ENCODE data around the gene TEX261.

Gene TEX261

DNA sequence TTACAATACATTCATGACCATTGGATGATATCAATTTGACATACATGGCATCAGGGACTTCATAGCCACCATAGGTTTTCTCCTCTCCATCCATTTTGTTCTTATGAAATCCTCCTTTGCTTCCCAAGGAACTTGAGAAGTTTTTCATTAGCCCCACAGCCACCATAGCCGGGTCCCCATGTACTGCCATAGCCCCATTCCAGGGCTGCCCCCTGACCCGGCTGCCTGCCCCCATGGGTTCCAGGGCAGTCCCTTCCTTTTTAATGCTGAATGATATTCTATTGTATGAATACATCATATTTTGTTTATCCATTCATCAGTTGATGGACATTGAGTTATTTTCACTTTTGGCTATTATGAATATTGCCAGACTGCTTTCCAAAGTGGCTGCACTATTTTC lies 38.5 kb downstream of the TEX261 start:
- DNase-seq = no peak

GRCh38 chr2:70954886-70955285 lies 39.8 kb downstream of the TEX261 start:
- DNase-seq = no peak

- no peak for DNase-seq
These were observed 45.6 kb downstream of the TEX261 start for GRCh38 chr2:70949086-70949485.

GRCh38 chr2:70948337-70949003 lies 46.2 kb downstream of the TEX261 start:
- peak; percentile 73 for DNase-seq

GRCh38 chr2:70947556-70948184 lies 47.0 kb downstream of the TEX261 start:
- DNase-seq = no peak

- DNase-seq = peak; percentile 56
These were observed 47.7 kb downstream of the TEX261 start for GRCh38 chr2:70946832-70947442.

DNA sequence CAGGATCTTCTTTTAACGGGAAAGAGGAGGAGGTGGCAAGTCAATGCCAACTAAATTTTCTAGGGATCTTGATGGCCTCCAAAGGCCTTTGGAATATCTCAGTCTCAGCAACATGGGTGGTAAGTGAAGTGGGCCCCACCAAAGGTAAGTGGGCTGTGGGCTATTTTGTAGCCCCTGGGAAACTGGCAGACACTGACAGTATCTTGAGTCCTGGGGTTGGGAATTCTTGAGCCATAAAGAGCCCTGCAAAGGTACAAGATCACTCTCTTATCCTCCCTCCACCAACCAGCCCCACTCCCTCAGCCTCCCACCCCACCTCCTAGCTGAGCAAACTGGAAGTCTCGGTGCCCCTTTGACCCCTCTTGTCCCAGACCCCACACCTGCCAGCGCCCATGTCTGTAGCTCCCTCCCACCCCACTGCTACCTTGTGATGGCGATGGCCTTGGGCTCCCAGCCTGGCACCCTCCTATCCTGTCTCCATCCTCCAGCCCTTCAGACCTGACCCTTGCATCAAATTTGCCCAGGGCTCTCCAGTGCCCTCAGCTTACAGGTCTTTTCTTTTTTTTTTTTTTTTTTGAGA lies 50.5 kb downstream of the TEX261 start:
- no peak for DNase-seq

DNA sequence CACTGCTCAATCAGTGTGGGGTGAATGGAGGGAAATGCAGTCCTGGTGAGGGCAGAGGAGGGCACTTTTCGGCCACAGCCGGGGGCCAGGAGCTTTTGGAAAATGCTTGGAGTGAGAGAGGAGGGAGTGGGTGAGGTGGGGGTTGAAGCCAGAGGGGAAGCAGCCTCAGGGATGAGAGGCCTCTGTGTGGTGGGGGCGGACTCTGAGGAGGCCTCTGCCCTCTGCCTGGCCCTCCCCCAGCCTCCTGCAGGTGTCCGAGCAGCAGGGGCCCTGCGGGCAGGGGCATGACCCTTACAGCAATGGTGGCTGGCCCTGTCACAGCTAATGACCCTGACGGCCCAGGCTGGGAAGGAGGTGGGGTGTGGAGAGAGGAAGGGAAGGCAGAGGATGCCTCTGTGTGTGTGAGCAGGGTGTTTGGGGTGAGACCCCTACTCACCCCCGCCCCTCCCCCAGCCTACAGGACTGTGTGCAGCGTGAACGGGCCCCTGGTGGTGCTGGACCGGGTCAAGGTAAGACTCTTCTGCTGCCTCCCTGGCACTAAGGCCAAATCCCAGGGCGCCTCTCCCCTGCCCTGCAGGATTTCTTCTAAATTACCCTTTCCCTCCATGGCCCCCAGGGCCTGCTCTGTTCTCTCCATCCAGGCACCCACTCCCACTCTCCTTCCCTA lies 51.3 kb downstream of the TEX261 start:
- no peak for DNase-seq

- DNase-seq = no peak
These were observed 52.1 kb downstream of the TEX261 start for GRCh38 chr2:70942396-70943204.

DNA sequence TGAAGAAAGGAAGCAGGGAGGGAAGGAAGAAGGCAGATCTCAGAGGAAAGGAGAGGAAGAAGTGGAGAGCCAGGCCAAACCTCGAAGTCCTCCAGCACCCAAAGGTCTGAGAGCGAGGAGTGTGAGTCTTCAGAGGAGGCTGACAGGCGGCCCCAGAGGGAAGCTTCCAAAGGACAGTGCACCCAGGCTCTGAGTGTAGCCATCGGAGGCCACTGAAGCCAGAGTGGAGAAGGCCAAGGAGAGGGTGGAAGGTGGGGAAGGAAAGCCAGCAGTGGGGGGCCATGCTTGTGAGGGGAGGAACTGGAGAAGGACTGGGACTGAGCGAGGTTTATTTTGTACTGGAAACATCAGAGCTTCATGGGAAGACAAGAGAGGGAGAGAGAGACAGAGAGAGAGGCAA lies 53.0 kb downstream of the TEX261 start:
- DNase-seq = no peak

DNA sequence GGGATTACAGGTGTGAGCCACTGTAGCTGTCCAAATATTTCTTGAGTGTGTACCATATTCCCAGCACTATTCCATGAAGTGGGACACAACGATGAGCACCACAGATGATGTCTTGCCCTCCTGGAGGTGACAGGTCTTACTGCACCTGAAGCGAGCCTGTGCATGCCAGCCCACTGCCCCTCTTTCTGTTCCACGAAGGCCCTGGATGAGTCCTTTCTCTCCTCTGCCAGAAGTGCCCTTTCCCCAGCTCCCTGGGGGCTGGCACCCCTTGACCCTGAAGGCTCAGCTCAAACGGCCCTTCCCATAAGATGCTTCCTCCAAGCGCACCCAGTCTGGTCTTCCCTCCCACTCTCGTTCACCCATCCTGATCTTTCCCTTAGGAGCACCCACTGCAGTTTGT lies 53.5 kb downstream of the TEX261 start:
- no peak for DNase-seq

DNA sequence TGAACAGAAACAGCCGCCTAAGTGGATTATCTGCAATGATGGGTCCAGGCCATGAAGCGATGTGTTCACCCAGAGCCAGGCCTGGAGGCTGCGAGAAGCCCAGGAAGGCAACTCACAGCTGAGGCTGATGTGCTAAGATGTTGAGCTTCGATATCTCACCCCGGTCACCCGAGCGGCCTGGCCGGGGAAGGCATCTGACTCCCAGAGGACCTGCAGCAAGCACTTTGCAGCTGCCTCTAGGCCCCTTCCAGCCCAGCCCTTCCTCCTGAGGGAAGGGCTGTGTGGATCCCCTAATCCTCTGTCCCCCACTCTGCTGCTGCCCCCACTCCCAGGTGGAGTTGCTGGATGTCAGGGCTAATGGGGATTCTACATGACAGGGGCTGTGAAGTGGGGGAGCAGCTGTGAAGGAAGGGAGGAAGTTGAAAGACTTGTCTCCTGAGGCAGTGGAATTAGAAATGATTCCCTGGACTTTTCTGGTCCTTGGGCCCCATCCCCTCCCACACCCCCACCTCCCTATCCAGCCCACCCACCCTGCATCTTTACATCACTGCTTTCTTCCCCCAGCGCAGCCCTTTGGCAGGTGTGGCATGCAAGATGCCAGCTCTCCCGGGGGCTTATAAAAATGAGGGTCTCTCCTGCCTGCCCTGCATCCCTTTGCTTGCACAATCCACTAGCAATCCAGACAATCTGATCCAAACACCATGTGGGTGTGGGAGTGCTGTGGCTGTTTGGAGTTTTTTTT lies 54.7 kb downstream of the TEX261 start:
- no peak for DNase-seq

DNA sequence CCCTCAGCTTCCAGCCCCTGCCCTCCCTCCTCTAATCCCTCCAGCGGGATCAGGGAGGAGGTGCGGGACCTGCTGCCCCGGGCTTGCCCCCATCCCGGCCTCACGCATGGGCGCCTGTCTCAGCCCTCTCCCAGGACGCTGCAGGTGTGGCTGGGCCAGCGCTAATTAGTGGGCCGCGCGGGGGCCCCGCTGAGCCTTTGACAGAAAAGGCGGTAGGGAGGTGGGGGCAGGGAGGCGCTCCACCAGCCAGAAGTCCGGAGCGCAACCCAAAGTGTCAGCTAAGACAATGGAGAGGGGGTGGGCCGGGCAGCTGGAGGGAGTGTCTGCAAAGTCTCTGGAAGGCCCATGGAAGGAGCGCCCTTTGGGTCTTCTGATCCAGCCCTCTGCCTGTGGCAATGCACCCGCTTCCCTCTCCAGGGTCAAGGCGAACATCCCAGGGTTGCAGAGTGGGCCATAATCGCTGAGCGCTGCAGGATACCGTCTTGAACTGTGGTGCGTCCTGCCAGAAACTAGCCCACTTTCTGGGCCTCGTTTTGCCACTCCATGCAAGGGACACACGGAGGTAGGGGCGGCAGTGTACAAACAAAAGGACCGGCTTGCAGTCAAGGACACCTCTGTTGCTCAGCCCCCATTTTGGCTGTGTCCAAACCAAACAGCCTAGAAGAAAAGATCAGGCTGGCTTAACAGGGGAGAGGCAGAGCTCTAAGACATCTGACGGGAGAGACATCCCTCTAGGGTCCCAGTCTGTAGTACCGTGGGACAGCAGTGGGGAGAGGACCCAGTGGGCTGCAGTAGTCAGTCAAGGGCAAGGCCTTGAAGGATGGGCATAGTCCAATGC lies 55.5 kb downstream of the TEX261 start:
- DNase-seq = no peak

DNA sequence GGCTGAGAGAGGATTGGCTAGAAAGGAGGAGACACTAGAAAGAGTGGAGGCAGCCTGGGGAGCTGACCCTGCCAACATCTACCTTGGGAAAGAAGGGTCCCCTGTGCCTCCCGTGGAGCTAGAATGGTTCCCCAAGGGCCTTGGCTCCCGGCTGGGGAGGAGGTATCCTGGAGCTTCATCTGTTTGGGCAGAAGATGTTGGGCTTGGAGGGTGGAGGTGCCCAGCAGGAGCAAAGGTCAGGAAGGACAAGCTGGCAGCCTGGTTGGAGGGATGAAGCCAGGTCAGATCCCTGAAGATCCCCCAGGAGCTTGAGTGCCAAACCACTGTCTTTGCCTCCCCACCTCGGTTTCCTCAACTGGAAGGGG lies 56.1 kb downstream of the TEX261 start:
- DNase-seq = no peak

DNA sequence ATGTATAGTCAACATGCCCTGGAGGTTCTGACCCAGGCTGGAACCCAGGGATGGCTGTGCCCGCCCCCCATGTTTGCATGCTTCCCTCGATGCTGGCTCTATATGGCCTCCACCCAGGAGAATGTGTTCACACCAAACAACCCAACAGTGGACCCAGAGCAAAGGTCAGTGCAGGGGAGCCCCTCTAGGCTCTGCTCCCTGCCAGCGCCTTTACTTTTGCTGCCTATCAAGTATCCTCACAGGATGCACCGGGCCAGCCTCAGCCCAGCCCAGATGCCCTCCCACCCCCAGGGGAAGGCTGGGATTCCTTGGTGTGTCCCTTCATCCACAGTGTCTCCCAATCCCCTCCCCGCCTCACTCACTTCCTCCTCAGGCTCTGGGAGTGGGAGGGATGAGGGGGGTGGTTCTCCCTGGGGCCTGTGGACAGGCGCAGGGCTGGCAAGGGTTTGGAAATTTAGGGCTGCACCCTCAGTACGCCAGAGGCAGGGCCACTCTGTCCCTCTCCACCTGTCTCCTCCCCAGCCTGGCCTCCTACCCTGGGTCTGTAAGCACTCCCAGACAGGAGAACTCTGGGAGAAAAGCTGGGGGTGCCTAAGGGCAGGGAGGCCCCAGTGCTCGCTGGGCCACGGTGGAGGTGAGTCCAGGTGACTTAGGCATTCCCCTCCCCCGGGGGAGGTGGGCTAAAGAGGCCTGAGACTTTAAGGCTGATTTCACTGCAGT lies 56.6 kb downstream of the TEX261 start:
- no peak for DNase-seq

- DNase-seq = no peak
These were observed 57.5 kb downstream of the TEX261 start for GRCh38 chr2:70936979-70937811.

- no peak for DNase-seq
These were observed 58.3 kb downstream of the TEX261 start for GRCh38 chr2:70936165-70936978.

All from OCI-M1 (cell line).